Keratinocyte (primary cell): ENCODE results near the gene FBXO40.

ENCODE experiments used
- CTCF ChIP-seq, 3 experiments: IDR thresholded peaks in 1 of 3; conservative IDR thresholded peaks in 1 of 3; optimal IDR thresholded peaks in 1 of 3; 2 replicates in 2 of 3; 3 replicates in 1 of 3; pipeline versions ENCODE3 to v1.5.1; 2011; ENCODE audit warnings: low read length in 3 of 3, mild to moderate bottlenecking in 3 of 3, moderate library complexity in 2 of 3, control low read depth in 1 of 3, inconsistent platforms in 1 of 3; ENCODE audit not compliant: insufficient read depth in 2 of 3; ENCODE audit errors: extremely low read depth in 1 of 3
- EZH2 ChIP-seq: IDR thresholded peaks from one replicate; pipeline ENCODE4 v1.6.1; 2012; ENCODE audit warnings: inconsistent platforms, mild to moderate bottlenecking, low read length, moderate library complexity

GRCh38 chr3:121601212-121601812, 8.1 kb downstream of the FBXO40 start:
- TF ChIP-seq CTCF (optimal IDR thresholded peaks at IDR 0.05 in 1 of 3, IDR thresholded peaks at IDR 0.05 in 1 of 3, conservative IDR thresholded peaks at IDR 0.05 in 1 of 3; ENCODE audit: extremely low read depth in 1 of 3, insufficient read depth in 2 of 3, low read length in 3 of 3) (no peak), EZH2 (no peak)
